Hepatocyte (in vitro differentiated cells): ENCODE results near the gene PPARA.
"Not testable (repeated sequence)": the region's sequence is repeated elsewhere in the genome, so short reads cannot be mapped to it uniquely, and the experiment has no call there.

Experiments
- CTCF ChIP-seq: fragments of 200-600 bp; sonication (generic); IDR thresholded peaks from 2 replicates; pipeline ENCODE4 v1.5.1; 2016; ENCODE audit warnings: antibody characterized with exemption, mild to moderate bottlenecking; ENCODE audit not compliant: poor library complexity
- EZH2 ChIP-seq: fragments of 200-600 bp; sonication (generic); IDR thresholded peaks from 2 replicates; pipeline ENCODE4 v1.6.1; 2016; ENCODE audit warnings: antibody characterized with exemption, mild to moderate bottlenecking, borderline replicate concordance
- EZH2phosphoT487 ChIP-seq: fragments of 200-600 bp; sonication (generic); IDR thresholded peaks from one replicate; pipeline ENCODE4 v1.6.1; 2018; ENCODE audit warnings: antibody characterized with exemption, mild to moderate bottlenecking, low read depth, moderate library complexity; ENCODE audit not compliant: unreplicated experiment, severe bottlenecking

GRCh38 chr22:46132193-46132829 is 18.0 kb upstream of the PPARA start:
- TF ChIP-seq CTCF, EZH2, EZH2phosphoT487: not testable (repeated sequence)
